Spinal cord (tissue), 10 donors: ENCODE data around the gene NPR2. TPM values are rescaled to one million over a fixed set of nuclear protein-coding genes. Genes with fewer than 3 reads are reported as not detected.

ENCODE experiments used
- DNase-seq, 6 donors: peaks; one replicate each; pipeline versions ENCODE4 v3.0.0 to v3.0.0-alpha.2; 2013 to 2015; ENCODE audit warnings: low spot score in 6 of 6, low read depth in 4 of 6
- H3K27ac ChIP-seq: one replicate; pipeline ENCODE4 v1.5.1; 2013; ENCODE audit warnings: low read depth, low read length, control low read depth
- H3K27me3 ChIP-seq: one replicate; pipeline ENCODE4 v1.6.1; 2013; ENCODE audit warnings: low read length; ENCODE audit not compliant: control insufficient read depth, insufficient read depth
- H3K36me3 ChIP-seq: one replicate; pipeline ENCODE4 v1.6.1; 2013; ENCODE audit warnings: low read length; ENCODE audit not compliant: control insufficient read depth, insufficient read depth
- H3K4me1 ChIP-seq: one replicate; pipeline ENCODE4 v1.6.1; 2013; ENCODE audit warnings: low read length; ENCODE audit not compliant: control insufficient read depth, insufficient read depth
- H3K4me3 ChIP-seq: one replicate; pipeline ENCODE4 v1.5.1; 2013; ENCODE audit warnings: low read depth, low read length, control low read depth
- H3K9me3 ChIP-seq: one replicate; pipeline ENCODE4 v1.6.1; 2013; ENCODE audit warnings: low read length; ENCODE audit not compliant: control insufficient read depth, insufficient read depth
- WGBS: methylation state at CpG from one replicate; pipeline ENCODE4 v1.1.5; 2013; ENCODE audit warnings: missing lambda C conversion rate; ENCODE audit not compliant: insufficient coverage; 5-methylcytosine and 5-hydroxymethylcytosine counted together
- polyA plus RNA-seq, 2 donors: library from polyadenylated mRNA; unstranded; fragments of 120-200 nt; gene quantifications; one replicate each; pipeline ENCODE4 v1.2.1, GENCODE V29; 2013; ENCODE audit not compliant: insufficient read length in 2 of 2
- total RNA-seq, 2 donors: library from RNA; depleted of rRNA in 1 of 2; stranded (reverse); fragments of 120-200 nt in 1 of 2; fragments of >200 nt in 1 of 2; gene quantifications; one replicate each; pipeline versions ENCODE4 v1.2.3 to v1.2.4, GENCODE V29; 2013 to 2014
- donor health status: healthy.

The NPR2 gene
- total and polyA plus RNA-seq, 4 donors: 15.0 to 39.5 (median 30.9) TPM

- 87% methylated on average over 4 of the region's 7 CpGs for WGBS
- Histone ChIP-seq H3K4me1 (peaks cover 29% of the 10 kb centered on the region), H3K9me3 (no peaks in the 10 kb centered on the region), H3K27ac (no peak overlapping the region), H3K27me3 (no peaks in the 10 kb centered on the region), H3K4me3 (no peak overlapping the region), H3K36me3 (peaks cover 34% of the 10 kb centered on the region)
- DNase-seq: no peak
These were observed 18.7 kb downstream of the NPR2 start for GRCh38 chr9:35810122-35810521.

GRCh38 chr9:35811381-35812024 is 20.1 kb downstream of the NPR2 start:
- H3K36me3 ChIP-seq: peaks cover 20% of the 10 kb centered on the region
- H3K27ac ChIP-seq: peak overlapping the region; percentile 74
- no peaks in the 10 kb centered on the region for H3K9me3 ChIP-seq
- peak overlapping the region; percentile 58 for H3K4me3 ChIP-seq
- 13% methylated on average over 12 of the region's 12 CpGs for whole genome bisulfite sequencing
- no peaks in the 10 kb centered on the region for H3K27me3 ChIP-seq
- peaks cover 29% of the 10 kb centered on the region for H3K4me1 ChIP-seq
- DNase-seq: peak in 1 of 6 donors; percentile 48

- H3K27ac ChIP-seq: peak within 1 kb of the TSS; percentile 74
- peaks cover 29% of the 10 kb centered on the region for H3K4me1 ChIP-seq
- 0% methylated on average over 26 of the region's 28 CpGs for WGBS
- no peaks in the 10 kb centered on the region for H3K9me3 ChIP-seq
- H3K36me3 ChIP-seq: peaks cover 15% of the 10 kb centered on the region
- peak within 1 kb of the TSS; percentile 58 for H3K4me3 ChIP-seq
- no peaks in the 10 kb centered on the region for H3K27me3 ChIP-seq
- peak; percentile 82 to 99 (median 90) for DNase-seq
These were observed 20.7 kb downstream of the NPR2 start, which contains the start of gene SPAG8 for GRCh38 chr9:35812025-35812602. Gene SPAG8 (minus strand): TSS chr9:35812262. CDS start chr9:35812147, 115 bp downstream.

- Histone ChIP-seq H3K36me3 (peaks cover 14% of the 10 kb centered on the region), H3K27me3 (no peaks in the 10 kb centered on the region), H3K9me3 (no peaks in the 10 kb centered on the region), H3K27ac (peak overlapping the region; percentile 97), H3K4me3 (peak overlapping the region; percentile 68), H3K4me1 (peaks cover 29% of the 10 kb centered on the region)
- 77% methylated on average over 5 of the region's 10 CpGs for WGBS
- DNase-seq: no peak
These were observed 22.2 kb downstream of the NPR2 start for GRCh38 chr9:35813434-35814105.

- peak overlapping the region; percentile 97 for H3K27ac ChIP-seq
- peaks cover 29% of the 10 kb centered on the region for H3K4me1 ChIP-seq
- no peaks in the 10 kb centered on the region for H3K9me3 ChIP-seq
- DNase-seq: peak in 3 of 6 donors; percentile 9 to 76 (median 71)
- WGBS: 11% methylated on average over 29 of the region's 29 CpGs
- H3K4me3 ChIP-seq: peak overlapping the region; percentile 68
- no peaks in the 10 kb centered on the region for H3K27me3 ChIP-seq
- peaks cover 8% of the 10 kb centered on the region for H3K36me3 ChIP-seq
These were observed 22.9 kb downstream of the NPR2 start for GRCh38 chr9:35814106-35814840.

GRCh38 chr9:35814841-35815543 is 23.6 kb downstream of the NPR2 start, which contains the start of gene HINT2:
Gene HINT2 (minus strand): TSS chr9:35815042. CDS start chr9:35814979, 63 bp downstream.
- peaks cover 28% of the 10 kb centered on the region for H3K4me1 ChIP-seq
- peak within 1 kb of the TSS; percentile 68 for H3K4me3 ChIP-seq
- peak; percentile 95 to 99 (median 97) for DNase-seq
- H3K9me3 ChIP-seq: no peaks in the 10 kb centered on the region
- no peaks in the 10 kb centered on the region for H3K27me3 ChIP-seq
- peaks cover 3% of the 10 kb centered on the region for H3K36me3 ChIP-seq
- 0% methylated on average over 41 of the region's 52 CpGs for WGBS
- peak within 1 kb of the TSS; percentile 97 for H3K27ac ChIP-seq

- DNase-seq: no peak
- no peak overlapping the region for H3K27ac ChIP-seq
- 50% methylated on average over 1 of the region's 1 CpG for WGBS
- no peak overlapping the region for H3K4me3 ChIP-seq
- no peaks in the 10 kb centered on the region for H3K9me3 ChIP-seq
- H3K36me3 ChIP-seq: no peaks in the 10 kb centered on the region
- peaks cover 19% of the 10 kb centered on the region for H3K4me1 ChIP-seq
- H3K27me3 ChIP-seq: no peaks in the 10 kb centered on the region
These were observed 25.3 kb downstream of the NPR2 start for GRCh38 chr9:35816708-35817107.

- peaks cover 10% of the 10 kb centered on the region for H3K4me1 ChIP-seq
- no peak overlapping the region for H3K4me3 ChIP-seq
- no peaks in the 10 kb centered on the region for H3K27me3 ChIP-seq
- no peak overlapping the region for H3K27ac ChIP-seq
- DNase-seq: no peak
- WGBS: 91% methylated on average over 3 of the region's 3 CpGs
- H3K36me3 ChIP-seq: no peaks in the 10 kb centered on the region
- H3K9me3 ChIP-seq: no peaks in the 10 kb centered on the region
These were observed 26.9 kb downstream of the NPR2 start for GRCh38 chr9:35818341-35818740.

GRCh38 chr9:35820076-35820475 is 28.7 kb downstream of the NPR2 start:
- H3K27ac ChIP-seq: no peak overlapping the region
- H3K36me3 ChIP-seq: no peaks in the 10 kb centered on the region
- H3K4me1 ChIP-seq: no peaks in the 10 kb centered on the region
- no peak for DNase-seq
- H3K9me3 ChIP-seq: no peaks in the 10 kb centered on the region
- H3K27me3 ChIP-seq: no peaks in the 10 kb centered on the region
- no peak overlapping the region for H3K4me3 ChIP-seq
